Muscle of leg (tissue), 11 donors: Measurements from ENCODE around the gene FAM163B. TPM values are rescaled to one million over a fixed set of nuclear protein-coding genes. Genes with fewer than 3 reads are reported as not detected.

Experiments used
- DNase-seq: peaks from one replicate; pipeline ENCODE4 v3.0.0; 2013
- H3K27ac ChIP-seq: one replicate; pipeline ENCODE4 v1.5.1; 2013; ENCODE audit warnings: mild to moderate bottlenecking, low read length, control low read depth
- H3K27me3 ChIP-seq: one replicate; pipeline ENCODE4 v1.6.1; 2013; ENCODE audit warnings: low read length; ENCODE audit not compliant: control insufficient read depth, insufficient read depth
- H3K36me3 ChIP-seq: one replicate; pipeline ENCODE4 v1.6.1; 2013; ENCODE audit warnings: low read length; ENCODE audit not compliant: control insufficient read depth, insufficient read depth
- H3K4me1 ChIP-seq: one replicate; pipeline ENCODE4 v1.6.1; 2013; ENCODE audit warnings: low read length; ENCODE audit not compliant: control insufficient read depth, insufficient read depth
- H3K4me3 ChIP-seq: one replicate; pipeline ENCODE4 v1.5.1; 2013; ENCODE audit warnings: low read length, control low read depth
- H3K9me3 ChIP-seq: replicated peaks from 2 replicates; pipeline ENCODE4 v1.6.1; 2013; ENCODE audit warnings: low read depth, low read length; ENCODE audit not compliant: control insufficient read depth
- WGBS: methylation state at CpG from one replicate; pipeline ENCODE4 v1.1.5; 2013; ENCODE audit warnings: missing lambda C conversion rate; ENCODE audit not compliant: insufficient coverage; 5-methylcytosine and 5-hydroxymethylcytosine counted together
- polyA plus RNA-seq, 8 donors: library from polyadenylated mRNA; unstranded; fragments of 120-200 nt; gene quantifications; one replicate each; pipeline versions ENCODE4 v1.2.1 to v1.2.3, GENCODE V29; 2013; ENCODE audit warnings: inconsistent platforms in 1 of 8, low replicate concordance in 1 of 8; ENCODE audit not compliant: insufficient read length in 8 of 8, insufficient read depth in 1 of 8
- total RNA-seq: library from RNA; stranded (reverse); fragments of 120-200 nt; gene quantifications from one replicate; pipeline ENCODE4 v1.2.4, GENCODE V29; 2013

The FAM163B gene
- total and polyA plus RNA-seq, 9 donors = 0.13 to 0.36 (median 0.18) TPM; not detected in 6

DNA sequence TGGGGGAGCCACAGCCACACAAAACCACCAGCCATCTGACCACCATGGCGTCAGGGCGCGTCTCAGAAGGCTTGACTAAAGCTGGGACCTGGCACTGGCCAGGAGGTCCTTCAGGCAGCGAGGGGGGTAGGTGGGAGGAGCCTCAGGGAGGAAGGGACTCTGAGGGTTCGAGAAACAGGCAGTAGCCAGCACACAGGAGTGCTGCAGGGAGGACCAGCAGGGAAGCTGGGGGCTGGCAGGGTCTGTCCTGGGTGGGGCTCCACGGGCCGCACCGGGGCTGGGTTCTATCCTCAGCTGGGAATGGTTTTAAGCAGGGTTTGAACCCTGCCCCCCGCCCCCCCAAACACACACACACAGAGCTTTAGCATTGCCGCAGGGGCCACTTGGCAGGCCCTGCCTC, 7.4 kb downstream of the FAM163B start:
- H3K27me3 ChIP-seq = peaks cover 42% of the 10 kb centered on the region
- peaks cover 14% of the 10 kb centered on the region for H3K4me1 ChIP-seq
- WGBS = 54% methylated on average over 3 of the region's 10 CpGs
- no peak overlapping the region for H3K4me3 ChIP-seq
- no peak for DNase-seq
- no peaks in the 10 kb centered on the region for H3K36me3 ChIP-seq
- H3K9me3 ChIP-seq = peaks cover 14% of the 10 kb centered on the region
- H3K27ac ChIP-seq = no peak overlapping the region

DNA sequence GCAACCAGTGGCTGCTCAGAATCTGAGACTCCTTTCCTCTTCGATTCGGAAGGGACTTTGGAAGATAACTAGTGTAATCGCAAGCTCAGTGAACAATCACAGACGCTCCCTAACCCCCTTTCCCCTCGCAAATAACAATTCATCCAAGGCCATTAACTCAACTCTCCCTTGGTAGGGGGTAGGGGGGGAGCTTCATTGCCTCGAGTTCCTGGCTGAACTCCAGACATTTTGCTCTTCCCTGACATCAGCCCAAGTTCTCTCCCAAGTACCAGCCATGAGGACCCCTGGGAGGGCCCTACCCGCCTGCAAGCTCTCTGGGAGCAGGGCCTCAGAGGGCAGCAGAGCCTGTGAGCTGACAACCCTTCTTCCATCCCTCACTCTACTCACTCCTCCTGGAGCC, 8.4 kb downstream of the FAM163B start:
- 54% methylated on average over 1 of the region's 7 CpGs for WGBS
- Histone ChIP-seq H3K27me3 (peaks cover 37% of the 10 kb centered on the region), H3K4me1 (peaks cover 4% of the 10 kb centered on the region), H3K9me3 (peaks cover 18% of the 10 kb centered on the region), H3K36me3 (no peaks in the 10 kb centered on the region), H3K27ac (no peak overlapping the region), H3K4me3 (no peak overlapping the region)
- DNase-seq = no peak

GRCh38 chr9:133599470-133600173, 9.6 kb downstream of the FAM163B start:
- Histone ChIP-seq H3K4me1 (peaks cover 2% of the 10 kb centered on the region), H3K9me3 (peaks cover 18% of the 10 kb centered on the region), H3K27ac (no peak overlapping the region), H3K4me3 (no peak overlapping the region), H3K36me3 (no peaks in the 10 kb centered on the region), H3K27me3 (peaks cover 29% of the 10 kb centered on the region)
- WGBS = 100% methylated on average over 6 of the region's 6 CpGs
- DNase-seq = no peak

- Histone ChIP-seq H3K4me1 (peaks cover 2% of the 10 kb centered on the region), H3K27me3 (peaks cover 32% of the 10 kb centered on the region), H3K9me3 (peaks cover 18% of the 10 kb centered on the region), H3K27ac (no peak overlapping the region), H3K36me3 (no peaks in the 10 kb centered on the region), H3K4me3 (no peak overlapping the region)
- 75% methylated on average over 7 of the region's 7 CpGs for WGBS
- no peak for DNase-seq
Observed at GRCh38 chr9:133598978-133599377, 10.2 kb downstream of the FAM163B start.

DNA sequence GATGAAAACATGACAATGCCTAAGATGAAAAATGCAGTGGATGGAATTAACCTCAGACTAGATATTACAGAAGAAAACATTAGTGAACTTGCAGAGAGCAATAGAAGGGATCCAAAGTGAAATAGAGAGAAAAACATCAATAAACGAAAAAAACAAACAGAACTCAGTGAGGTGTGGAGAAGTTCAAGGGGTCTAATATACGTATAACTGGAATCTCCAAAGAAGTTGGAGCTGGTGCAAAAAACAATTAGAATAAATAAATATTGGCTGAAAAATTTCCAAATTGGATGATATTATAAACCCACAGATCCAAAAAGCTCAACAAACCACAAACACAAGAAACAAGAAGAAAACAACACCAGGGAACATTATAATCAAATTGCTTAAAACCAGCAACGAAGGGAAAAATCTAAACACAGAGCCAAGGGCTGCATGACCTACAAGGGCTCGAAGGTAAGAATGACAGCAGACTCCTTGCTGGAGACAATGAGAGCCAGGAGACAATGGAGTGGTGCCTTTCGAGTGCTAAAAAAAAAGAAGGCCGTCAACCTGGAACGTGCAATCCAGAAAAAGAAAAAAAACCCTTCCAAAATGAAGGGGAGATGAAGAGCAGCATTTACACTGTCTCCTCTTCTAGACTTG, 11.8 kb downstream of the FAM163B start:
- WGBS = 57% methylated on average over 1 of the region's 7 CpGs
- peaks cover 2% of the 10 kb centered on the region for H3K4me1 ChIP-seq
- no peaks in the 10 kb centered on the region for H3K36me3 ChIP-seq
- no peak overlapping the region for H3K4me3 ChIP-seq
- H3K27ac ChIP-seq = no peak overlapping the region
- peaks cover 29% of the 10 kb centered on the region for H3K27me3 ChIP-seq
- DNase-seq = no peak
- H3K9me3 ChIP-seq = peaks cover 18% of the 10 kb centered on the region

DNA sequence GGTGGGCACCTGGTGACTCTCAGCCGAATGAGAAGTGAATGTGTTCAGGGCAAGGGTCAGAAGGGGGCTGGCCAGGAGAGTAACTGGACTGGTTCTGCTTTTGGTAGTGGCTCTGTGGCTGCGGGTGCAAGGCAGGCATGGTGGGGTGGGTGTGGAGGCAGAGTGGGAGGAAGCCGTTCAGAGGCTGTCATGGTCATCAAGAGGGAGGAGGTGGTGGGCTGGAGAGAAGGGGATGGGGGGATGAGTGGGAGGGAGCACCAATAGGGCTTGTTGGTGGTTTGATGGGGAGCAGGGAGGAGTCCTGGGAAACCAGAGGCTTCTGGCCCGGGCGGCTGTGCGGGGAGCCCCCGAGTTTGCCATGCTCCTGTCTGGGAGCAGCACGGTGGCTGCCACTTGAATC, 13.3 kb downstream of the FAM163B start:
- Histone ChIP-seq H3K27me3 (peaks cover 14% of the 10 kb centered on the region), H3K27ac (no peak overlapping the region), H3K4me3 (no peak overlapping the region), H3K4me1 (no peaks in the 10 kb centered on the region), H3K36me3 (no peaks in the 10 kb centered on the region), H3K9me3 (peaks cover 18% of the 10 kb centered on the region)
- WGBS = 81% methylated on average over 4 of the region's 8 CpGs
- DNase-seq = no peak

GRCh38 chr9:133594310-133594709, 14.9 kb downstream of the FAM163B start:
- DNase-seq = no peak
- 73% methylated on average over 2 of the region's 2 CpGs for WGBS
- Histone ChIP-seq H3K36me3 (no peaks in the 10 kb centered on the region), H3K4me1 (no peaks in the 10 kb centered on the region), H3K27ac (no peak overlapping the region), H3K9me3 (peaks cover 18% of the 10 kb centered on the region), H3K27me3 (peaks cover 14% of the 10 kb centered on the region), H3K4me3 (no peak overlapping the region)

DNA sequence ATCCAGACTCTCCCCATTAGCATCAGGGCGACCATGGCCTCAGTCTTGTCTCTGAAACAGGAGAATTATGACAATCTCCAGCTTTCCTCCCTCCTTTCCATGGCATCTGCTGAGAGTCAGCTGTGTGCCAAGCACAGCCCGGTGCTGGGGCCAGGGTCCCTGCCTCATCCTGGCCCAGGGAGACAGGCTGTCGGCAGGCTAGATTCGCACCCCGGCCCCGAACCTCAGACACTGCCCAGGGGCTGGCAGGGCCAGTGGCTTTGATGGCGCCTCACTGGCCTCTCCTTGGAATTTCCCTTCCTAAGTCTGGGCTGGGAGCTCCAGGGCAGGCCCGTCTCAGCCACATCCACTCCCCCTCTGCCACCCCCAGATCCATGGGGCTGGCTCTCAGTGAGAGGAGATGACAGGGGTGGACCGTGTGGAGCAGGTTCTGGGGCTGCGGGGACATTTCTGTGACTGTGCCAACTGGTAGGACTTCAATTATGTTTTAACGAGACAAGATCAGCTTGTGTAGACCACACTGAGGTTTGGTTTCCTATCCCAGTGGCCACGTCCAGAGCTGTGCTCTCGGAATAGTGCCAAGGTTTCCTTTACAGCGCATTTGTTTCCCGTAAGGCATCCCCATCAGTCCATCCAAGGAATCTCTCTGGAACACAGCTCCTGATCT, 15.5 kb downstream of the FAM163B start:
- DNase-seq = no peak
- Histone ChIP-seq H3K4me3 (no peak overlapping the region), H3K36me3 (no peaks in the 10 kb centered on the region), H3K27me3 (peaks cover 14% of the 10 kb centered on the region), H3K27ac (no peak overlapping the region), H3K4me1 (no peaks in the 10 kb centered on the region), H3K9me3 (peaks cover 18% of the 10 kb centered on the region)
- 71% methylated on average over 14 of the region's 15 CpGs for WGBS

DNA sequence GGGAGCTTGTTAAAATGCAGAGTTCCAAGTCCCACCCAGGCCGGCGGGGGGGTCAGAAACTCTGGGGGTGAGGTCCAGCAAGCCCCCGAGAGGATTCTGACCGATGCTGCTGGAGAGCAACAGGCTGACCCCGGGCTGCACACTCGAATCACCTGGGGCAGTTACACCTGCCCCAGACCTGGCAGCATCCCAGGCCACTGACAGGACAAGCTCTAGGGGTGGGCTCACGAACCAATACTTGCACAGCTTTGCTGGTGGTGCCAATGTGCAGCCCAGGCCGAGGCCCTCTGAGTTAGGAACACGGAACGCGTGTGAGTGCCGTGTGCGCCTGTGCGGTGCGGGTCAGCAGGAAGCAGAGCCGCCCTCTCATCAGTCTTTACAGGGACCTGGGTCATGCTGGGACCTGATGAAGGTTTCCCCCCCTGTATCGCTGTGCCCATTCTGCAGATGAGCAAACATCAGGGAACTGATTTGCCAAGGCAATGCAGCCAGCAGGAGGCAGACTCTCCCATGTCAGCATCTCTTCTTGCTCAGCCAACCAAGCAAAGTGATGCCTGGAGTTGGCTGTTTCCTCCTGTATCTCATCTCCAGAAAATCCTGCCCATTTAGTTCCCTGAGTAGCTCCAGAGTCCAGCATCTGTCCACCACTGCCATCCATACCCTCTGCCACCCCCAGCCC, 16.3 kb downstream of the FAM163B start:
- Histone ChIP-seq H3K27me3 (peaks cover 18% of the 10 kb centered on the region), H3K36me3 (no peaks in the 10 kb centered on the region), H3K4me1 (no peaks in the 10 kb centered on the region), H3K27ac (no peak overlapping the region), H3K9me3 (peaks cover 14% of the 10 kb centered on the region), H3K4me3 (no peak overlapping the region)
- 69% methylated on average over 16 of the region's 17 CpGs for WGBS
- no peak for DNase-seq

- no peak overlapping the region for H3K4me3 ChIP-seq
- H3K27me3 ChIP-seq = peaks cover 25% of the 10 kb centered on the region
- DNase-seq = no peak
- H3K4me1 ChIP-seq = no peaks in the 10 kb centered on the region
- no peaks in the 10 kb centered on the region for H3K36me3 ChIP-seq
- H3K9me3 ChIP-seq = peaks cover 7% of the 10 kb centered on the region
- WGBS = 54% methylated on average over 10 of the region's 10 CpGs
- no peak overlapping the region for H3K27ac ChIP-seq
Observed at GRCh38 chr9:133591985-133592384, 17.2 kb downstream of the FAM163B start.
